ENCODE results near the gene LRP8. TPM values are rescaled to one million over a fixed set of nuclear protein-coding genes. Genes with fewer than 3 reads are reported as not detected.

Gene LRP8
- total and polyA plus RNA-seq, 8 donors, result 6.8 to 36.6 (median 9.3) TPM

DNA sequence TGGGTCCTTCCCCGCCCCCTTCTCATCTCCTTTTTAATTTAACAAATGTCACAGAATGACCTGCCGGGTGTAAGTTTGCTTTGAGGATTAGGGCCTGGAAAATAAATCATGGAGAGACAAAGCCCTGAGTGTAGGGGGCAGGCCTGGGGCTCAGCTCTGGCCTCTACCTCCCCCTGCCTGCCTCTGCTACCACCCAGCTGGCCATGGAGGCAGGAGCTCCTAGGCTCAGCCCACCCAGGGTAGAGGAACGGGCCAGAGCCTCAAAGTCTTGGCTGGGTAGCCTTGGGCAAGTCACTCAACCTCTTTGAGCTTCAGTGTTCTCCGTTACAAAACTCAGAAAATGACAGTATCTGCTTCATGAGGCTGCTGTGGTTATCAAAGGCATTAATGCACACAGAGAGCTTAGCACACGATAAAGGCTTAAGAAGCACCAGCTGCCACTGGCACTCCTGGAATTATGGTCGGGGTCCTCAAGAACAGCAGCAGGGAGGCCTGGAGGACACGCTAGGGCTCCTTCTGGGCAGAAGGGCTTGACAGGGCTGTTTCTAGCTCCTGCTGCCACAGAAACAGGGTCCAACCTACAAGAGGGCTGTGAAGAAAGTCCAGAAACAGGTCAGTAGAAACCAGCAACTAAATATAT is 39.0 kb downstream of the LRP8 start:
- peaks cover 0 to 15% of the 10 kb centered on the region in 2 donors for H3K36me3 ChIP-seq
- DNase-seq (no peak), ATAC-seq (no peak)
- no peak overlapping the region for H3K27ac ChIP-seq
- H3K4me3 ChIP-seq, result no peak overlapping the region
- intact Hi-C loops (cut with DNase I), result no loop called here
- TF ChIP-seq, protein P1, sequence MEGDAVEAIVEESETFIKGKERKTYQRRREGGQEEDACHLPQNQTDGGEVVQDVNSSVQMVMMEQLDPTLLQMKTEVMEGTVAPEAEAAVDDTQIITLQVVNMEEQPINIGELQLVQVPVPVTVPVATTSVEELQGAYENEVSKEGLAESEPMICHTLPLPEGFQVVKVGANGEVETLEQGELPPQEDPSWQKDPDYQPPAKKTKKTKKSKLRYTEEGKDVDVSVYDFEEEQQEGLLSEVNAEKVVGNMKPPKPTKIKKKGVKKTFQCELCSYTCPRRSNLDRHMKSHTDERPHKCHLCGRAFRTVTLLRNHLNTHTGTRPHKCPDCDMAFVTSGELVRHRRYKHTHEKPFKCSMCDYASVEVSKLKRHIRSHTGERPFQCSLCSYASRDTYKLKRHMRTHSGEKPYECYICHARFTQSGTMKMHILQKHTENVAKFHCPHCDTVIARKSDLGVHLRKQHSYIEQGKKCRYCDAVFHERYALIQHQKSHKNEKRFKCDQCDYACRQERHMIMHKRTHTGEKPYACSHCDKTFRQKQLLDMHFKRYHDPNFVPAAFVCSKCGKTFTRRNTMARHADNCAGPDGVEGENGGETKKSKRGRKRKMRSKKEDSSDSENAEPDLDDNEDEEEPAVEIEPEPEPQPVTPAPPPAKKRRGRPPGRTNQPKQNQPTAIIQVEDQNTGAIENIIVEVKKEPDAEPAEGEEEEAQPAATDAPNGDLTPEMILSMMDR (IDR thresholded peaks at IDR 0.05), result no peak
- H3K27me3 ChIP-seq, result no peaks in the 10 kb centered on the region
- H3K9me3 ChIP-seq, result no peaks in the 10 kb centered on the region
- H3K4me1 ChIP-seq, result peaks cover 0 to 11% of the 10 kb centered on the region in 2 donors

DNA sequence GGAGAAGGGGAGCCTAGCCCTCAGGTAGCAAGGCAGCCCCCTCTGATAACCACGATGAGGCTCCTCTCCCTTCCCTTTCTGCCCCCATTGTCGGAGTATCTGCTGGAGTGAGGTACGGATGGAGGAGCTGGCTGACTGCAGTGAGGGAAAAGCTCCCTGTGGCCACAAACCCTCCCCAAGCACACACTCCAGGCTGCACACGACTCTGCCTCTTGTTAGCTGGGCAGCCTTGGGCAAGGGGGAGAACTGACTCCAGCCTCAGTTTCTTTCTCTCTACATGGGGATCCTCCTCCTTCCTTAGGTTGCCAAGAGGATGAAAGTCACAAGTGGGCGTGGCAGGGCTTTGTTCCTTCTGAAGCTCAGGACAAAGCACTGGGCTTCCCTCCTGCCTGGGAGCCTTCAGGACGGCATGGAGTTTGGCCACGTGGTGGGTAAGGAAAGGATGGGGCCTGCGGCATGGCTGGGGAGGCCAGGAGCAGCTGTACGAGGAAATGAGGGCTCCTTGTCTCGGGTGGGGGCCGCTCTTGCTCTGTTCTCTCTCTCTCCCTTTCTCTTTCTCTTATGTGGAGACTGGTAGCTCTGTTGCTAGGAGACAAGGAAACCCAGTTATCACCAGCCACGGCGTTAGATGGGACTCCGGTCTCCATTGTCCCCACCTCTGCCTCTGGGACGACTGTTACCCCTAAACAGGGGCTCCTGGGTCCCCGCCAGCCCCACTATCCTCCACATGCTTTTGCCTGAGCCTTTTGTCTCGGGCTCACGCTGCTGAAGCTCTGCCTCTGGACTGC is 39.7 kb downstream of the LRP8 start:
- H3K36me3 ChIP-seq, result peaks cover 0 to 15% of the 10 kb centered on the region in 2 donors
- H3K4me3 ChIP-seq, result no peak overlapping the region
- TF ChIP-seq, protein P1 (IDR thresholded peaks at IDR 0.05), result no peak
- intact Hi-C loops (cut with DNase I), result no loop called here
- H3K27ac ChIP-seq, result no peak overlapping the region
- no peak for DNase-seq
- H3K27me3 ChIP-seq, result no peaks in the 10 kb centered on the region
- peaks cover 0 to 4% of the 10 kb centered on the region in 2 donors for H3K4me1 ChIP-seq
- no peak for ATAC-seq
- no peaks in the 10 kb centered on the region for H3K9me3 ChIP-seq

DNA sequence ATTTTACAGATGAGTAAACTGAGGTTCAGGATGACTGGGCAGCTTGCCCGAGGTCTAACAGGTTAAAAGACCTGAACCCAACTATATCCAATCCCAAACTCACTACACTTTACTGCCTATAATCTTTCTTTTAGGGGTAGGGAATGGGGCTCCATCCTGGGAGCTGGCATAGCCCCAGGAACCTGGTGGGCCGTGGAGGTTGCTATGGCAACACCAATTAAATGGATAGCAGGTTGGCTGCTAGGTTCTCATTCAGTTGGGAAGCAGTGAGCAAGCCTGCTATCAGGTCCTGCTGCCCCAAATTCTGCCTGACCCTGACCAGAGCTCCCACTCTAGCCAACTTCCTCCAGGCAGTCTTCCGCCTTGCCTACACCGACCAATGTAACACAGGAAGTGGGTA is 40.9 kb downstream of the LRP8 start:
- Histone ChIP-seq H3K4me3 (no peak overlapping the region), H3K27ac (no peak overlapping the region), H3K27me3 (no peaks in the 10 kb centered on the region), H3K9me3 (no peaks in the 10 kb centered on the region), H3K36me3 (peaks cover 0 to 15% of the 10 kb centered on the region in 2 donors), H3K4me1 (no peaks in the 10 kb centered on the region)
- TF ChIP-seq, protein P1 (IDR thresholded peaks at IDR 0.05), result no peak
- ATAC-seq, result no peak
- intact Hi-C loops (cut with DNase I), result no loop called here
- DNase-seq, result no peak

DNA sequence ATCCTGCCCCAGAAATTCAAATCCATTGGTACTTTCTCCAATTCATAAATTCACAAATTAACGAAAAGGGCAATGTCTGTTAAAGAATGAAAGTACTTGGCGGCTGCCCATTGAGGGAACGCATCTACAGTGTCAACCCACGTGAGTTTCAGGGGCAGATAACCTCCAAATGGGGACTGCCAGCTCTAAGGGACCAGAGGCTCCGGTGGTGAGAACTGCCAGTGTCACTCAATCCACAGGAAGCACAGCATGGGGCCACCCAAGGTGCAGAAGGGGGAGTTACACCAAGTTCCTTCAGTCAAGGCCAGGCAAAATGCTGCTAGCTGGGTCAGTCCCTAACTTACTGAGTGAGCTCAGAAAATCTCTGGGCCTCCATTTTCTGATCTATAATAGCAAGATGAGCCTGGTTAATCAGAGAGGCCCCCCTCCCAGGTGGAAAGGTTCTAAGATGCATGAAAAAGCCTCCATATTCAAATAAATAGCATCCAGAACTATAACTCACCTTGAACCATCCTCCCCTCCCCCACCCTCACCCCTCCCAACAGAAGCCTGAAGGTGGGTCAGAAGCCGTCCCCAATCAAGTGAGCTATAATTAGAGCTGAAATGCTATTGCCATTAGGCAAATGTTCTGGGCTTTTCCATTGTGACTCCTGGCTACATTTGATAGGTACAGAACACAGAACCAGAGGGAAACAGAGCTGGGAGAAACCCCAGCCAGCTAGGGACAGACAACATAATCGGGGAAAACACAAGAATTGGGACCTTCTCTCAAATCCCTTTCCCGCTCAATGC is 41.7 kb downstream of the LRP8 start:
- Histone ChIP-seq H3K9me3 (no peaks in the 10 kb centered on the region), H3K36me3 (peaks cover 0 to 23% of the 10 kb centered on the region in 2 donors), H3K4me3 (no peak overlapping the region), H3K27me3 (no peaks in the 10 kb centered on the region), H3K27ac (no peak overlapping the region), H3K4me1 (no peaks in the 10 kb centered on the region)
- TF ChIP-seq, protein P1 (IDR thresholded peaks at IDR 0.05), result no peak
- no peak for DNase-seq
- ATAC-seq, result no peak
- intact Hi-C loops (cut with DNase I), result no loop called here

DNA sequence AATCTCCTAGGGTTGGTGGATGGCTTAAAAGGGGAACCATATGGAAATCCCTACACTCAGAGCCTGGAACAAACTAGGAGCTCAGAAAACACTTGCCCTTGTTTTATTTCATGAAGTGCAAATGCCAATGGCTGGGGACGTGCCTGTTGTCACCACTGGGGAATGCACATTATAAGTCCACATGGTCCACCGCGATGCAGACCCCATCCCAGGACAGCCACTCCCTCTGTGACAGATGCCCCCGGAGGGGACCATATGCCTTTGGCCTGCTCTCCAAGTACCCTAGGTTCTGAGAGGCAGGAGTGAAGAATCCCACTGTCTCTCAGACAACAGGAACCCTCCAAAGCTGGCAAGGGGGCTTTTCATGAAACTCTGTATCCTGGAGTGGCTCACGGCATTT is 42.3 kb downstream of the LRP8 start:
- no peak for ATAC-seq
- intact Hi-C loops (cut with DNase I), result no loop called here
- Histone ChIP-seq H3K9me3 (no peaks in the 10 kb centered on the region), H3K36me3 (peaks cover 0 to 28% of the 10 kb centered on the region in 2 donors), H3K27me3 (no peaks in the 10 kb centered on the region), H3K27ac (no peak overlapping the region), H3K4me1 (no peaks in the 10 kb centered on the region), H3K4me3 (no peak overlapping the region)
- TF ChIP-seq, protein P1 (IDR thresholded peaks at IDR 0.05), result no peak
- no peak for DNase-seq
